Aorta (tissue), 5 donors: ENCODE results near the gene DGUOK. TPM values are rescaled to one million over a fixed set of nuclear protein-coding genes. Genes with fewer than 3 reads are reported as not detected.
"Not testable (repeated sequence)": the region's sequence is repeated elsewhere in the genome, so short reads cannot be mapped to it uniquely, and the experiment has no call there.

Experiments
- ATAC-seq: fragments of 200-7000 bp; cut with Tn5 transposase; one replicate; pipeline ENCODE4 v1.9.1; 2022; ENCODE audit warnings: moderate library complexity; ENCODE audit not compliant: low FRiP score
- DNase-seq, 2 donors: peaks; one replicate each; pipeline ENCODE4 v3.0.0-alpha.2; 2020
- H3K27ac ChIP-seq, 2 donors: one replicate each; pipeline ENCODE4 v1.5.1; 2013; ENCODE audit warnings: low read length in 2 of 2, mild to moderate bottlenecking in 2 of 2, moderate library complexity in 2 of 2, control low read depth in 1 of 2, inconsistent platforms in 1 of 2, low read depth in 1 of 2
- H3K27me3 ChIP-seq, 2 donors: one replicate each; pipeline ENCODE4 v1.6.1; 2013; ENCODE audit warnings: control low read depth in 1 of 2, low read length in 1 of 2, mild to moderate bottlenecking in 1 of 2, moderate library complexity in 1 of 2; ENCODE audit not compliant: insufficient read depth in 2 of 2, control insufficient read depth in 1 of 2
- H3K36me3 ChIP-seq, 2 donors: one replicate each; pipeline ENCODE4 v1.6.1; 2013; ENCODE audit warnings: control low read depth in 1 of 2, low read length in 1 of 2, mild to moderate bottlenecking in 1 of 2; ENCODE audit not compliant: insufficient read depth in 2 of 2, control insufficient read depth in 1 of 2
- H3K4me1 ChIP-seq, 2 donors: one replicate each; pipeline ENCODE4 v1.6.1; 2013; ENCODE audit warnings: low read length in 2 of 2, control low read depth in 1 of 2, mild to moderate bottlenecking in 1 of 2, moderate library complexity in 1 of 2; ENCODE audit not compliant: insufficient read depth in 2 of 2, control insufficient read depth in 1 of 2
- H3K4me3 ChIP-seq, 2 donors: one replicate each; pipeline ENCODE4 v1.5.1; 2013; ENCODE audit warnings: low read length in 2 of 2, control low read depth in 1 of 2, mild to moderate bottlenecking in 1 of 2
- H3K9me3 ChIP-seq: one replicate; pipeline ENCODE4 v1.6.1; 2013; ENCODE audit warnings: mild to moderate bottlenecking, low read length; ENCODE audit not compliant: control insufficient read depth
- WGBS, 2 donors: extraction: QIAGEN DNeasy Blood & Tissue Kit; methylation state at CpG; one replicate each; pipeline ENCODE4 v1.1.7; 2013; 5-methylcytosine and 5-hydroxymethylcytosine counted together
- intact Hi-C, 2 donors: fragments of 100-400 bp; cut with DNase I; formaldehyde crosslinking; loops; one replicate each; pipeline versions ENCODE4 v1.14.2 to v1.15.0; 2022
- long read RNA-seq, 2 donors: library from polyadenylated mRNA; unstranded; transcript quantifications; one replicate each; pipeline ENCODE4 v2.0.0, GENCODE V29; 2020 to 2021
- polyA plus RNA-seq, 2 donors: library from polyadenylated mRNA; stranded (reverse); fragments of 200-250 nt; gene quantifications; one replicate each; pipeline ENCODE4 v1.2.3, GENCODE V29; 2013
- total RNA-seq, 2 donors: library from RNA; stranded (reverse); fragmentation: NEBNext Ultra II Directional; extraction: Animal tissue kit (Norgen Biotek cat#: 25700); gene quantifications; one replicate each; pipeline ENCODE4 v1.2.1, GENCODE V29; 2021
- donor health status: healthy with polysubstance abuse.
- donor health status: Bipolar disorder and iron deficiency.
- donor health status: DM: no; HTN: no; CAD: no.
- donor health status: DM: no; HTN: no; CAD: no.
- donor health status: DM: yes; HTN: yes; CAD: no.

DGUOK gene
- 10 to 100 TPM; 47.5 to 49.8 TPM for total RNA-seq
- polyA plus RNA-seq, result 10 to 100 TPM; 85.5 to 86.7 TPM
- long read RNA-seq, donor 1, transcript DGUOK-208 (6 exons, 1,029 nt), result major isoform, 14 of 43 reads
- long read RNA-seq, donor 1, transcript DGUOK-203 (4 exons, 703 nt), result minor isoform, 6 of 43 reads
- long read RNA-seq, donor 1, transcript DGUOK-201 (7 exons, 1,144 nt), result major isoform, 14 of 43 reads
- long read RNA-seq, donor 1, partial matches to known transcripts, result 1 of 43 reads
- long read RNA-seq, donor 1, other reads (novel, unspliced or antisense), result 8 of 43 reads
- long read RNA-seq, donor 2, transcript DGUOK-203 (4 exons, 703 nt), result major isoform, 5 of 19 reads
- long read RNA-seq, donor 2, partial matches to known transcripts, result 0 of 19 reads
- long read RNA-seq, donor 2, other reads (novel, unspliced or antisense), result 7 of 19 reads

DNA sequence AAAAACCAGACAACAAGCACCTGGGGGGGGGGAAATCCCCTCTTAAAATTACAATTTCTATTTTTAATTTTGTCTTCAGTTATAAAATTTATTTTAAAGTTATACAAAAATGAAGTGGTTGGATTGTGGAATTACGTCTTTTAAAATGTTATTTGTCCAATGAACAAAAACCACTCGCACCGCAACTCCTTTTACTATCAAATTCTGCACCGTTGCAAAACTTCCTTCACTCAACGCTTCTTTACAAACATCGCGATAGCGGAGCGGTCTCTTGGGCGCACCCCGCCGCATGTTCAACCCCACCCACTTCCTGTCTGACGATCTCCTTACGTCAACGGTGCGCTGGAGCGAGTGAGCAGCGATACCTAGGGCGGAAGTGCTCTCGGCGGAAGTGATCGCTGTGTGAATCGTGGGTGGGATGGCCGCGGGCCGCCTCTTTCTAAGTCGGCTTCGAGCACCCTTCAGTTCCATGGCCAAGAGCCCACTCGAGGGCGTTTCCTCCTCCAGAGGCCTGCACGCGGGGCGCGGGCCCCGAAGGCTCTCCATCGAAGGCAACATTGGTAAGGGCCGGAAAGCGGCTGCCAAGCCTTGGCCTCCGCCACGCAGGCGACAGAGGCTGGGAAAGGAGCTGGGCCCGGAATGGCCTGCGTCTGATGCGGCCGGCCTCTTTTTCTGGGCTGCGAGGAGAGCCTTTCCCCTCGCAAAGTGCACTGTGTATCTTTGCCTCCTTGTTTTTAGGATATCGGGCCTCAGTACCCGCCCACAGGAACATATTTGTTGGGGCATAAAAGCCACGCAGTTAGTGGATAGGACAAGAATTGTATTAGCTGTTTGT lies at the start of gene DGUOK:
DGUOK (plus strand) TSS at position 388 of the 835 bp plus-strand sequence; CDS start at position 419, 31 bp downstream.
- Histone ChIP-seq H3K27me3 (no peaks in the 10 kb centered on the region), H3K36me3 (no peaks in the 10 kb centered on the region), H3K9me3 (no peaks in the 10 kb centered on the region), H3K4me3 (peak within 1 kb of the TSS; percentile 32 to 79), H3K4me1 (peaks cover 3 to 5% of the 10 kb centered on the region in 2 donors), H3K27ac (peak within 1 kb of the TSS; percentile 88 to 90)
- 0% methylated on average over 48 to 50 of the region's 50 CpGs for WGBS, 2 donors
- intact Hi-C loops, result loop anchor here (5.0 kb wide), 2 partner anchors 61 to 76 kb away; no protein-coding TSS in a partner anchor
- ATAC-seq (peak; percentile 100), DNase-seq (peak; percentile 98 to 99)

GRCh38 chr2:73877071-73877802 lies 49.4 kb upstream of the DGUOK start:
- DNase-seq, result no peak
- H3K9me3 ChIP-seq, result no peaks in the 10 kb centered on the region
- 44 to 45% methylated on average over 9 of the region's 9 CpGs for WGBS, 2 donors
- H3K27me3 ChIP-seq, result no peaks in the 10 kb centered on the region
- no peaks in the 10 kb centered on the region for H3K4me1 ChIP-seq
- no peak overlapping the region for H3K4me3 ChIP-seq
- H3K36me3 ChIP-seq, result no peaks in the 10 kb centered on the region
- no peak for ATAC-seq
- intact Hi-C loops, result no loop called here
- H3K27ac ChIP-seq, result no peak overlapping the region

GRCh38 chr2:73877984-73878383 lies 48.7 kb upstream of the DGUOK start:
- H3K27me3 ChIP-seq, H3K4me1 ChIP-seq, H3K36me3 ChIP-seq, DNase-seq, ATAC-seq, intact Hi-C loops, H3K9me3 ChIP-seq, H3K27ac ChIP-seq, H3K4me3 ChIP-seq: not testable (repeated sequence)
- 96 to 97% methylated on average over 5 of the region's 5 CpGs for WGBS, 2 donors

DNA sequence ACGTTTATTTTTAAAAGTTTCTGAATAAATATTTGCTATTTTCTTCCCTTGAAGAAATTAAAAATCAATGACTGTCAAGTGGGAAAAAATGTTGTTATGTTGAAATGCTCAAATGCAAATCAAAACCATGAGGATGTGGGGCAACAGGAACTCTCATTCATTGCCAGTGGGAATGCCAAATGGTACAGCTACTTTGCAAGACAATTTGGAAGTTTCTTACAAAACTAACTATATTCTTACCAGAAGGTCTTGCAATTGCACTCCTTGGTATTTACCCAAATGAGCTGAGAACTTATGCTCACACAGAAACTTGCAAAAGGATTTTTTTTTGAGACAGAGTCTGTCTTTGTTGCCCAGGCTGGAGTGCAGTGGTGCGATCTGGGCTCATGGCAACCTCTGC lies 41.3 kb upstream of the DGUOK start:
- 63 to 64% methylated on average over 2 of the region's 2 CpGs for WGBS, 2 donors
- intact Hi-C loops, result no loop called here
- no peak for ATAC-seq
- H3K9me3 ChIP-seq, result no peaks in the 10 kb centered on the region
- no peak for DNase-seq
- H3K36me3 ChIP-seq, result no peaks in the 10 kb centered on the region
- no peaks in the 10 kb centered on the region for H3K27me3 ChIP-seq
- H3K4me1 ChIP-seq, result no peaks in the 10 kb centered on the region
- no peak overlapping the region for H3K4me3 ChIP-seq
- no peak overlapping the region for H3K27ac ChIP-seq

- Histone ChIP-seq H3K9me3 (no peaks in the 10 kb centered on the region), H3K4me1 (no peaks in the 10 kb centered on the region), H3K36me3 (no peaks in the 10 kb centered on the region), H3K4me3 (no peak overlapping the region), H3K27me3 (no peaks in the 10 kb centered on the region), H3K27ac (no peak overlapping the region)
- 86 to 92% methylated on average over 4 of the region's 4 CpGs for WGBS, 2 donors
- intact Hi-C loops, result no loop called here
- DNase-seq, result no peak
- no peak for ATAC-seq
Observed at GRCh38 chr2:73886357-73886756, 40.3 kb upstream of the DGUOK start.

DNA sequence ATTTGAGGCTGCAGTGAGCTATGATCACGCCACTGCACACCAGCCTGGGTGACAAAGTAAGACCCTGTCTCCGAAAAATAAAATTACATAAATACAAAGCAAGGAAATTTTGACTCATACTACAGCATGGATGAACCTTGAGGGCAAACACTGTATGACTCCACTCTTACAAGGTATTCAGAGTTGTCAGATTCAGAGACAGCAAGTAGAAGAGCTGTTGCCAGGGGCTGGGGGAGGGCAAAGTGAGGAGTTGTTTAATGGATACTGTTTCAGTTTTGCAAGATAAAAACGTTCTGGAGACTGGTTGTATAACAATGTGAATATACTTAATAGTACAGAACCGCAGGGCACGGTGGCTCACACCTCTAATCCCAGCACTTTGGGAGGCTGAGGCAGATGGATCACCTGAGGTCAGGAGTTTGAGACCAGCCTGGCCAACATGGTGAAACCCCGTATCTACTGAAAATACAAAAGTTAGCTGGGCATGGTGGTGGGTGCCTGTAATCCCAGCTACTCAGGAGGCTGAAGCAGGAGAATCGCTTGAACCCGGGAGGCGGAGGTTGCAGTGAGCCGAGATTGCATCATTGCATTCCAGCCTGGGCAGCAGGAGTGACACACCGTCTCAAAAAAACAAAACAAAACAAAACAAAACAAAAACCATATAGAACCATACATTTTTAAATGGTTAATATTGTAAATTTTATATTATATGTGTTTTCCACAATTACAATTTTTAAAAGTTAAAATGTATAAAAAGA lies 38.9 kb upstream of the DGUOK start:
- intact Hi-C loops, result not testable (repeated sequence)

DNA sequence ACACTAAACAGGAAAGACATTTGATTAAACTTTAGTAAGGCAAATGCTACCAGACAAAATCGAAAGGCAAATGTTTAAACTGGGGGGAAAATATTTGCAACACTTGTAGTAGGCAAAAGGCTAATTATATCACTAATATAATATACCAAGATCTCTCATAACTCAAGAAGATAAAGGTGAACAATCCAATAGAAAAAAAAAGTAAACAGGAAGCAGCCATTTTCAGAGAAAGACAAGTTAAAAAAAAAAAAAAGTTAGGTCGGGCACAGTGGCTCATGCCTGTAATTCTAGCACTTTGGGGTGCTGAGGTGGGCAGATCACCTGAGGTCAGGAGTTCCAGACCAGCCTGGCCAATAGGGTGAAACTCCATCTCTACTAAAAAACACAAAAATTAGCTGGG lies 38.3 kb upstream of the DGUOK start:
- ATAC-seq (no peak), DNase-seq (no peak)
- no peaks in the 10 kb centered on the region for H3K27me3 ChIP-seq
- no peaks in the 10 kb centered on the region for H3K4me1 ChIP-seq
- WGBS, 2 donors, result 74 to 78% methylated on average over 2 of the region's 2 CpGs
- no peak overlapping the region for H3K27ac ChIP-seq
- no peak overlapping the region for H3K4me3 ChIP-seq
- H3K36me3 ChIP-seq, result no peaks in the 10 kb centered on the region
- intact Hi-C loops, result no loop called here
- no peaks in the 10 kb centered on the region for H3K9me3 ChIP-seq

More for the DNA sequence above, 38.9 kb upstream of the DGUOK start:
- not testable (repeated sequence) for H3K27me3 ChIP-seq, DNase-seq, H3K4me1 ChIP-seq, H3K36me3 ChIP-seq, H3K9me3 ChIP-seq, H3K27ac ChIP-seq, ATAC-seq, H3K4me3 ChIP-seq
- 80 to 81% methylated on average over 10 to 11 of the region's 11 CpGs for WGBS, 2 donors

GRCh38 chr2:73889206-73889605 lies 37.5 kb upstream of the DGUOK start:
- H3K27me3 ChIP-seq, result no peaks in the 10 kb centered on the region
- no peak overlapping the region for H3K4me3 ChIP-seq
- intact Hi-C loops, result no loop called here
- 90 to 91% methylated on average over 5 of the region's 5 CpGs for WGBS, 2 donors
- no peaks in the 10 kb centered on the region for H3K9me3 ChIP-seq
- H3K27ac ChIP-seq, result no peak overlapping the region
- no peaks in the 10 kb centered on the region for H3K4me1 ChIP-seq
- ATAC-seq, result no peak
- DNase-seq, result no peak
- no peaks in the 10 kb centered on the region for H3K36me3 ChIP-seq
